ENCODE results near the gene TFAP2B. TPM values are rescaled to one million over a fixed set of nuclear protein-coding genes. Genes with fewer than 3 reads are reported as not detected.

The TFAP2B gene
- total RNA-seq, 1 experiment from 2014 or later: not detected

DNA sequence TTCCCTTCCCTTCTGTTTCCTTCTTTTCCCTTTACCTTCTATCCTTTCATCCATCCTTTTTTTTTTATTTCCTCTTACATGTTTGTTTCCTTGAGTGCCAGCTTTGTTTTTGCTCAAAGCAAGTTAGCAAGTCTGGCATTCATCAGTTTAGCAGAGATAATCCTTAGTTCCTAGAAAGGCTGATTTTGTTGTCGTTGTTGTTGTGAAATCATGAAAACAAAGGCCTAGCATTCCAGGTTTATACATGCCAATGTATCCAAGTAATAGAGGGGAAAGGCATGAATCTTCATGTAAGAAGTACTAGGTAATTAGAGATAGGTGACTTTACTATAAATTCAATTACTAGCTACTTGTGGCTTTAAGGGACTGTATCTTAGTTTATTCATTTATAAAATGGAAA, 45.9 kb downstream of the TFAP2B start:
- DNase-seq: no peak
- H3K4me3 Mint-ChIP-seq: no peak overlapping the region
- H2AK5ac ChIP-seq (ENCODE audit: insufficient read length, low read length): no peak overlapping the region
- no peaks in the 10 kb centered on the region for H3K23me2 ChIP-seq (ENCODE audit: insufficient read length, low read depth, low read length, poor library complexity, severe bottlenecking)
- no peak overlapping the region for H3K9ac ChIP-seq (ENCODE audit: extremely low read depth, insufficient read length, low read length)
- no peak overlapping the region for H3K56ac ChIP-seq (ENCODE audit: insufficient read length, low read depth, low read length)
- no peak overlapping the region for H2BK15ac ChIP-seq (ENCODE audit: low read depth, low read length)
- no peaks in the 10 kb centered on the region for H4K20me1 ChIP-seq (ENCODE audit: control insufficient read depth, insufficient read depth, insufficient read length)
- peaks cover 4% of the 10 kb centered on the region for H3K27me3 Mint-ChIP-seq (ENCODE audit: low read depth)
- H2BK20ac ChIP-seq (ENCODE audit: low read depth, low read length, poor library complexity, severe bottlenecking): no peak overlapping the region
- WGBS (ENCODE audit: extremely low coverage, insufficient read length, low lambda C conversion rate): no CpG with 5 or more reads among the region's 1 CpG
- H3K4me1 Mint-ChIP-seq: peaks cover 19 to 24% of the 10 kb centered on the region in 2 experiments
- H3K4me1 ChIP-seq (ENCODE audit: insufficient read depth, low read length): no peaks in the 10 kb centered on the region
- H3K18ac ChIP-seq (ENCODE audit: insufficient read length, low read depth, low read length): no peak overlapping the region
- no peaks in the 10 kb centered on the region for H3K36me3 Mint-ChIP-seq (ENCODE audit: insufficient read depth in 1 of 3, low read depth in 3 of 3)
- no peak overlapping the region for H2AFZ ChIP-seq (ENCODE audit: low read length)
- H3K14ac ChIP-seq (ENCODE audit: insufficient read depth, low read length): no peak overlapping the region
- no peak overlapping the region for H2BK120ac ChIP-seq (ENCODE audit: low read depth, low read length, poor library complexity, severe bottlenecking)
- H3K27ac ChIP-seq (ENCODE audit: insufficient read length, low read depth, low read length): no peak overlapping the region
- H3K27me3 ChIP-seq (ENCODE audit: insufficient read depth, low read length): no peaks in the 10 kb centered on the region
- H4K91ac ChIP-seq (ENCODE audit: insufficient read length, low read depth, low read length): no peak overlapping the region
- no peaks in the 10 kb centered on the region for H3K9me3 ChIP-seq (ENCODE audit: control insufficient read depth, low read depth, low read length)
- no peak overlapping the region for H4K5ac ChIP-seq (ENCODE audit: insufficient read length, low read depth, low read length)
- no peaks in the 10 kb centered on the region for H3K79me2 ChIP-seq (ENCODE audit: insufficient read depth, low read length)
- TF ChIP-seq, protein P1, sequence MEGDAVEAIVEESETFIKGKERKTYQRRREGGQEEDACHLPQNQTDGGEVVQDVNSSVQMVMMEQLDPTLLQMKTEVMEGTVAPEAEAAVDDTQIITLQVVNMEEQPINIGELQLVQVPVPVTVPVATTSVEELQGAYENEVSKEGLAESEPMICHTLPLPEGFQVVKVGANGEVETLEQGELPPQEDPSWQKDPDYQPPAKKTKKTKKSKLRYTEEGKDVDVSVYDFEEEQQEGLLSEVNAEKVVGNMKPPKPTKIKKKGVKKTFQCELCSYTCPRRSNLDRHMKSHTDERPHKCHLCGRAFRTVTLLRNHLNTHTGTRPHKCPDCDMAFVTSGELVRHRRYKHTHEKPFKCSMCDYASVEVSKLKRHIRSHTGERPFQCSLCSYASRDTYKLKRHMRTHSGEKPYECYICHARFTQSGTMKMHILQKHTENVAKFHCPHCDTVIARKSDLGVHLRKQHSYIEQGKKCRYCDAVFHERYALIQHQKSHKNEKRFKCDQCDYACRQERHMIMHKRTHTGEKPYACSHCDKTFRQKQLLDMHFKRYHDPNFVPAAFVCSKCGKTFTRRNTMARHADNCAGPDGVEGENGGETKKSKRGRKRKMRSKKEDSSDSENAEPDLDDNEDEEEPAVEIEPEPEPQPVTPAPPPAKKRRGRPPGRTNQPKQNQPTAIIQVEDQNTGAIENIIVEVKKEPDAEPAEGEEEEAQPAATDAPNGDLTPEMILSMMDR (conservative IDR thresholded peaks at IDR 0.05): no peak
- H3K27ac Mint-ChIP-seq: no peak overlapping the region
- no peaks in the 10 kb centered on the region for H3K79me1 ChIP-seq (ENCODE audit: insufficient read depth, low read depth, low read length, poor library complexity, severe bottlenecking)
- no peak overlapping the region for H3K23ac ChIP-seq (ENCODE audit: insufficient read length, low read depth, low read length)
- H3K4me2 ChIP-seq (ENCODE audit: insufficient read depth, insufficient read length, low read length): no peak overlapping the region
- no peaks in the 10 kb centered on the region for H3K9me3 Mint-ChIP-seq
- H3K4ac ChIP-seq (ENCODE audit: low read depth, low read length): no peak overlapping the region
- H2BK12ac ChIP-seq (ENCODE audit: insufficient read length, low read depth, low read length): no peak overlapping the region
- no peak overlapping the region for H3T11ph ChIP-seq (ENCODE audit: low read length)
- no peak overlapping the region for H2BK5ac ChIP-seq (ENCODE audit: insufficient read length, low read length)
- H4K8ac ChIP-seq (replicated peaks; ENCODE audit: insufficient read length, low read depth, low read length): no peak overlapping the region

Data from H9 (cell line).